ENCODE data around the gene IL1RAPL2. TPM values are rescaled to one million over a fixed set of nuclear protein-coding genes. Genes with fewer than 3 reads are reported as not detected.

Gene IL1RAPL2
- total RNA-seq, 1 donor = not detected

- no peaks in the 10 kb centered on the region for H3K36me3 ChIP-seq (ENCODE audit: insufficient read depth, low read length)
- no peaks in the 10 kb centered on the region for H3K4me1 ChIP-seq (ENCODE audit: insufficient read depth, low read length)
- H3K4me3 ChIP-seq (ENCODE audit: insufficient read depth, low read length) = no peak overlapping the region
- no peaks in the 10 kb centered on the region for H3K27me3 ChIP-seq (ENCODE audit: insufficient read depth, low read length)
- no peaks in the 10 kb centered on the region for H4K20me1 ChIP-seq (ENCODE audit: insufficient read depth, low read length)
- DNase-seq (ENCODE audit: insufficient read length, low spot score, missing footprints) = no peak
- no peak overlapping the region for H3K4me2 ChIP-seq (ENCODE audit: insufficient read depth, low read length)
- TF ChIP-seq, protein P1, sequence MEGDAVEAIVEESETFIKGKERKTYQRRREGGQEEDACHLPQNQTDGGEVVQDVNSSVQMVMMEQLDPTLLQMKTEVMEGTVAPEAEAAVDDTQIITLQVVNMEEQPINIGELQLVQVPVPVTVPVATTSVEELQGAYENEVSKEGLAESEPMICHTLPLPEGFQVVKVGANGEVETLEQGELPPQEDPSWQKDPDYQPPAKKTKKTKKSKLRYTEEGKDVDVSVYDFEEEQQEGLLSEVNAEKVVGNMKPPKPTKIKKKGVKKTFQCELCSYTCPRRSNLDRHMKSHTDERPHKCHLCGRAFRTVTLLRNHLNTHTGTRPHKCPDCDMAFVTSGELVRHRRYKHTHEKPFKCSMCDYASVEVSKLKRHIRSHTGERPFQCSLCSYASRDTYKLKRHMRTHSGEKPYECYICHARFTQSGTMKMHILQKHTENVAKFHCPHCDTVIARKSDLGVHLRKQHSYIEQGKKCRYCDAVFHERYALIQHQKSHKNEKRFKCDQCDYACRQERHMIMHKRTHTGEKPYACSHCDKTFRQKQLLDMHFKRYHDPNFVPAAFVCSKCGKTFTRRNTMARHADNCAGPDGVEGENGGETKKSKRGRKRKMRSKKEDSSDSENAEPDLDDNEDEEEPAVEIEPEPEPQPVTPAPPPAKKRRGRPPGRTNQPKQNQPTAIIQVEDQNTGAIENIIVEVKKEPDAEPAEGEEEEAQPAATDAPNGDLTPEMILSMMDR (IDR thresholded peaks at IDR 0.05; ENCODE audit: extremely low read depth, low read depth, low read length) = no peak
- H2AFZ ChIP-seq (ENCODE audit: low read length) = no peak overlapping the region
- H3K27ac ChIP-seq (ENCODE audit: low read depth, low read length) = no peak overlapping the region
- no peaks in the 10 kb centered on the region for H3K9me3 ChIP-seq (ENCODE audit: low read depth, low read length)
- H3K79me2 ChIP-seq (ENCODE audit: insufficient read depth, low read length) = no peaks in the 10 kb centered on the region
Observed at GRCh38 chrX:104647084-104647483, 81.1 kb downstream of the IL1RAPL2 start.

- Histone ChIP-seq H3K4me3 (ENCODE audit: insufficient read depth, low read length) (no peak overlapping the region), H3K9me3 (ENCODE audit: low read depth, low read length) (no peaks in the 10 kb centered on the region), H3K27ac (ENCODE audit: low read depth, low read length) (no peak overlapping the region), H3K4me2 (ENCODE audit: insufficient read depth, low read length) (no peak overlapping the region), H3K27me3 (ENCODE audit: insufficient read depth, low read length) (no peaks in the 10 kb centered on the region), H2AFZ (ENCODE audit: low read length) (no peak overlapping the region), H3K36me3 (ENCODE audit: insufficient read depth, low read length) (no peaks in the 10 kb centered on the region), H4K20me1 (ENCODE audit: insufficient read depth, low read length) (no peaks in the 10 kb centered on the region), H3K4me1 (ENCODE audit: insufficient read depth, low read length) (no peaks in the 10 kb centered on the region), H3K79me2 (ENCODE audit: insufficient read depth, low read length) (no peaks in the 10 kb centered on the region)
- no peak for DNase-seq (ENCODE audit: insufficient read length, low spot score, missing footprints)
- TF ChIP-seq, protein P1 (IDR thresholded peaks at IDR 0.05; ENCODE audit: extremely low read depth, low read depth, low read length) = no peak
Observed at GRCh38 chrX:104659005-104659744, 93.2 kb downstream of the IL1RAPL2 start.

DNA sequence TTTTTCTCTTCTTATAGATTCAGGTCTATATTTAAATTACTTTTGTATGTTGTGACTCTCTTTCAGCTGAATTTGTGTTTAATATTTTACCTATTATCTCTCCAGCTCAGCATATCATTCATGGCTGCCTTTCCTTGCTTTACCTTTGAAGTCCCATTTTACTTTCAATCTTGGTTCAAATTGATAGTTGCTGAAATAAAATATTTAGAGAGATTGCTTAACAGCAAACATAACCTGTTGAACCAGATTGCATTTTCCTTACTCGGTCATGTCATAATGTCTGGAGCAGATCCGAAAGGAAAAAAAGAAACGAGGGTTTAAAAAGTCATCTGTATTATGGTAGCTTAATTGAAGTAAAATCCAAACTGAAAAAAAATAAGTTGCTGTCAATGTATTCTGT, 94.1 kb downstream of the IL1RAPL2 start:
- DNase-seq (ENCODE audit: insufficient read length, low spot score, missing footprints) = no peak
- H3K9me3 ChIP-seq (ENCODE audit: low read depth, low read length) = no peaks in the 10 kb centered on the region
- TF ChIP-seq, protein P1 (IDR thresholded peaks at IDR 0.05; ENCODE audit: extremely low read depth, low read depth, low read length) = no peak
- no peaks in the 10 kb centered on the region for H4K20me1 ChIP-seq (ENCODE audit: insufficient read depth, low read length)
- no peak overlapping the region for H3K27ac ChIP-seq (ENCODE audit: low read depth, low read length)
- no peak overlapping the region for H3K4me2 ChIP-seq (ENCODE audit: insufficient read depth, low read length)
- no peak overlapping the region for H3K4me3 ChIP-seq (ENCODE audit: insufficient read depth, low read length)
- H3K4me1 ChIP-seq (ENCODE audit: insufficient read depth, low read length) = no peaks in the 10 kb centered on the region
- no peaks in the 10 kb centered on the region for H3K36me3 ChIP-seq (ENCODE audit: insufficient read depth, low read length)
- no peaks in the 10 kb centered on the region for H3K79me2 ChIP-seq (ENCODE audit: insufficient read depth, low read length)
- no peak overlapping the region for H2AFZ ChIP-seq (ENCODE audit: low read length)
- no peaks in the 10 kb centered on the region for H3K27me3 ChIP-seq (ENCODE audit: insufficient read depth, low read length)

- H3K79me2 ChIP-seq (ENCODE audit: insufficient read depth, low read length) = no peaks in the 10 kb centered on the region
- H3K36me3 ChIP-seq (ENCODE audit: insufficient read depth, low read length) = no peaks in the 10 kb centered on the region
- H3K27me3 ChIP-seq (ENCODE audit: insufficient read depth, low read length) = peaks cover 4% of the 10 kb centered on the region
- H3K4me2 ChIP-seq (ENCODE audit: insufficient read depth, low read length) = no peak overlapping the region
- no peak overlapping the region for H3K4me3 ChIP-seq (ENCODE audit: insufficient read depth, low read length)
- TF ChIP-seq, protein P1 (IDR thresholded peaks at IDR 0.05; ENCODE audit: extremely low read depth, low read depth, low read length) = no peak
- no peaks in the 10 kb centered on the region for H3K4me1 ChIP-seq (ENCODE audit: insufficient read depth, low read length)
- H3K27ac ChIP-seq (ENCODE audit: low read depth, low read length) = no peak overlapping the region
- no peaks in the 10 kb centered on the region for H4K20me1 ChIP-seq (ENCODE audit: insufficient read depth, low read length)
- no peak overlapping the region for H2AFZ ChIP-seq (ENCODE audit: low read length)
- no peak for DNase-seq (ENCODE audit: insufficient read length, low spot score, missing footprints)
- H3K9me3 ChIP-seq (ENCODE audit: low read depth, low read length) = no peaks in the 10 kb centered on the region
Observed at GRCh38 chrX:104662694-104663093, 96.7 kb downstream of the IL1RAPL2 start.
